K562 (cell line): ENCODE measurements around the gene MCRS1. TPM values are rescaled to one million over a fixed set of nuclear protein-coding genes. Genes with fewer than 3 reads are reported as not detected.

Experiments
- CHD2 ChIP-seq: IDR thresholded peaks from 2 replicates; pipeline ENCODE4 v1.6.1; 2011; ENCODE audit warnings: low read depth, low read length
- FOXA3 ChIP-seq, 2 experiments: fragments of 450-650 bp in 1 of 2; sonication (generic) in 1 of 2; formaldehyde crosslinking; IDR thresholded peaks in 1 of 2; conservative IDR thresholded peaks in 1 of 2; 2 replicates each; pipeline versions ENCODE4 v1.4.0 to v1.8.0; 2020 to 2022; ENCODE audit warnings: mild to moderate bottlenecking in 2 of 2, missing genetic modification reagents in 1 of 2
- KAT8 ChIP-seq: fragments of 450-650 bp; IDR thresholded peaks from 2 replicates; pipeline ENCODE4 v1.6.1; 2016; ENCODE audit warnings: low read depth, mild to moderate bottlenecking
- KDM5B ChIP-seq: fragments of 200-600 bp; sonication (generic); IDR thresholded peaks from 2 replicates; pipeline ENCODE4 v1.6.1; 2012; ENCODE audit warnings: low read depth, mild to moderate bottlenecking, moderate library complexity, low read length, control low read depth, inconsistent platforms; ENCODE audit not compliant: insufficient replicate concordance
- KHSRP ChIP-seq: fragments of 450-650 bp; IDR thresholded peaks from 2 replicates; pipeline ENCODE4 v1.6.1; 2017
- MBD1 ChIP-seq: fragments of 250-450 bp; sonication (Bioruptor Pico); IDR thresholded peaks from 2 replicates; pipeline ENCODE4 v1.8.0; 2022; ENCODE audit warnings: inconsistent platforms
- MYNN ChIP-seq, 2 experiments: sonication (generic); formaldehyde crosslinking in 1 of 2; IDR thresholded peaks; 2 replicates each; pipeline versions ENCODE4 v1.5.0 to v1.6.1; 2016 to 2020; ENCODE audit warnings: antibody characterized with exemption in 1 of 2, missing genetic modification reagents in 1 of 2
- RFX7 ChIP-seq: fragments of 250-450 bp; sonication (Bioruptor Pico); IDR thresholded peaks from 2 replicates; pipeline ENCODE4 v1.5.1; 2021; ENCODE audit warnings: mild to moderate bottlenecking
- TAF15 ChIP-seq: fragments of 200-400 bp; formaldehyde crosslinking; IDR thresholded peaks from 2 replicates; pipeline ENCODE4 v1.6.1; 2017; ENCODE audit warnings: mild to moderate bottlenecking, low read depth, low read length, moderate library complexity
- TEAD2 ChIP-seq: fragments of 450-650 bp; IDR thresholded peaks from 2 replicates; pipeline ENCODE4 v1.6.1; 2016; ENCODE audit warnings: missing genetic modification characterization, control low read depth, missing compliant biosample characterization
- TGIF2 ChIP-seq: sonication (generic); formaldehyde crosslinking; IDR thresholded peaks from 2 replicates; pipeline ENCODE4 v1.8.1; 2022; ENCODE audit warnings: mild to moderate bottlenecking, missing genetic modification reagents, moderate library complexity
- TRIM28 ChIP-seq: fragments of 450-650 bp; IDR thresholded peaks from 2 replicates; pipeline ENCODE4 v1.6.1; 2017
- ZNF175 ChIP-seq: fragments of 200-800 bp; sonication (Bioruptor generic); IDR thresholded peaks from 2 replicates; pipeline ENCODE4 v1.6.1; 2016; ENCODE audit warnings: low read depth, mild to moderate bottlenecking, missing genetic modification characterization, missing compliant biosample characterization
- ZNF318 ChIP-seq, 2 experiments: fragments of 450-650 bp; IDR thresholded peaks; 2 replicates each; pipeline ENCODE4 v1.6.1; 2016; ENCODE audit warnings: mild to moderate bottlenecking in 2 of 2, borderline replicate concordance in 1 of 2, low read depth in 1 of 2, moderate library complexity in 1 of 2
- polyA plus RNA-seq, 8 experiments: library from polyadenylated mRNA; depleted of rRNA in 4 of 8; stranded (reverse) in 5 of 8; unstranded in 3 of 8; fragments of >200 nt; fragmentation: Nextera tagmentation in 2 of 8; fragmentation: Illumina TruSeq in 1 of 8; extraction: Ambion mirVana in 2 of 8; extraction: Trizol in 1 of 8; gene quantifications; 2 replicates each; pipeline versions ENCODE4 v1.2.1 to v1.2.3, GENCODE V29; 2011 to 2014; ENCODE audit warnings: inconsistent platforms in 1 of 8, missing spikeins in 1 of 8
- total RNA-seq, 7 experiments: library from RNA; depleted of rRNA in 6 of 7; stranded (reverse); fragments of >200 nt in 6 of 7; fragmentation: Illumina TruSeq in 2 of 7; extraction: Trizol in 2 of 7; gene quantifications; 2 replicates each; pipeline versions ENCODE4 v1.2.1 to v1.2.3, GENCODE V29; 2011 to 2021; ENCODE audit warnings: low replicate concordance in 1 of 7

Gene MCRS1
- total and polyA plus RNA-seq, 9 of the 15 experiments (the other 6 are each of a cell fraction or from before 2014, with no cell fraction given): 50.0 to 100 (median 73.2) TPM

GRCh38 chr12:49546481-49546880, 21.5 kb downstream of the MCRS1 start (continued):
- TF ChIP-seq ZNF318 (IDR thresholded peaks at IDR 0.05; ENCODE audit: borderline replicate concordance in 1 of 2, low read depth in 1 of 2) (no peak), TRIM28 (no peak), MYNN (IDR thresholded peaks at IDR 0.05) (no peak), MYNN (CRISPR knock-in tag; IDR thresholded peaks at IDR 0.05) (no peak), CHD2 (no peak), TAF15 (no peak), KAT8 (no peak), KHSRP (no peak), RFX7 (CRISPR knock-in tag) (no peak), TGIF2 (no peak), MBD1 (CRISPR knock-in tag) (no peak), FOXA3 (CRISPR knock-in tag; conservative IDR thresholded peaks at IDR 0.05 in 1 of 2, IDR thresholded peaks at IDR 0.05 in 1 of 2) (no peak), ZNF175 (CRISPR knock-in tag) (no peak), KDM5B (no peak), TEAD2 (tag) (no peak)
